ENCODE measurements around the gene GGNBP2.

GGNBP2 gene

GRCh38 chr17:36503456-36504155 lies 41.1 kb upstream of the GGNBP2 start:
- H3K4me3 ChIP-seq (ENCODE audit: low read depth, low read length), result no peak overlapping the region
- no peaks in the 10 kb centered on the region for H3K4me1 ChIP-seq
- no peak overlapping the region for H3K9ac ChIP-seq
- H3K36me3 ChIP-seq (ENCODE audit: control insufficient read depth, insufficient read depth, low read length), result no peaks in the 10 kb centered on the region
- no peaks in the 10 kb centered on the region for H3K9me3 ChIP-seq (ENCODE audit: control insufficient read depth, low read length)
- no peak overlapping the region for H3K4me2 ChIP-seq (ENCODE audit: low read length)
- H3K27me3 ChIP-seq (ENCODE audit: control insufficient read depth, insufficient read depth, low read length), result no peaks in the 10 kb centered on the region
- H3K27ac ChIP-seq, result no peak overlapping the region
- TF ChIP-seq, protein P1, sequence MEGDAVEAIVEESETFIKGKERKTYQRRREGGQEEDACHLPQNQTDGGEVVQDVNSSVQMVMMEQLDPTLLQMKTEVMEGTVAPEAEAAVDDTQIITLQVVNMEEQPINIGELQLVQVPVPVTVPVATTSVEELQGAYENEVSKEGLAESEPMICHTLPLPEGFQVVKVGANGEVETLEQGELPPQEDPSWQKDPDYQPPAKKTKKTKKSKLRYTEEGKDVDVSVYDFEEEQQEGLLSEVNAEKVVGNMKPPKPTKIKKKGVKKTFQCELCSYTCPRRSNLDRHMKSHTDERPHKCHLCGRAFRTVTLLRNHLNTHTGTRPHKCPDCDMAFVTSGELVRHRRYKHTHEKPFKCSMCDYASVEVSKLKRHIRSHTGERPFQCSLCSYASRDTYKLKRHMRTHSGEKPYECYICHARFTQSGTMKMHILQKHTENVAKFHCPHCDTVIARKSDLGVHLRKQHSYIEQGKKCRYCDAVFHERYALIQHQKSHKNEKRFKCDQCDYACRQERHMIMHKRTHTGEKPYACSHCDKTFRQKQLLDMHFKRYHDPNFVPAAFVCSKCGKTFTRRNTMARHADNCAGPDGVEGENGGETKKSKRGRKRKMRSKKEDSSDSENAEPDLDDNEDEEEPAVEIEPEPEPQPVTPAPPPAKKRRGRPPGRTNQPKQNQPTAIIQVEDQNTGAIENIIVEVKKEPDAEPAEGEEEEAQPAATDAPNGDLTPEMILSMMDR (IDR thresholded peaks at IDR 0.05), result no peak
- H2AFZ ChIP-seq, result no peak overlapping the region
- H3K79me2 ChIP-seq, result peaks cover 5% of the 10 kb centered on the region

- Histone ChIP-seq H3K4me3 (ENCODE audit: low read depth, low read length) (no peak overlapping the region), H3K79me2 (peaks cover 5% of the 10 kb centered on the region), H3K4me1 (no peaks in the 10 kb centered on the region), H3K4me2 (ENCODE audit: low read length) (no peak overlapping the region), H2AFZ (no peak overlapping the region), H3K36me3 (ENCODE audit: control insufficient read depth, insufficient read depth, low read length) (no peaks in the 10 kb centered on the region), H3K27me3 (ENCODE audit: control insufficient read depth, insufficient read depth, low read length) (no peaks in the 10 kb centered on the region), H3K27ac (no peak overlapping the region), H3K9me3 (ENCODE audit: control insufficient read depth, low read length) (no peaks in the 10 kb centered on the region), H3K9ac (no peak overlapping the region)
- TF ChIP-seq, protein P1 (IDR thresholded peaks at IDR 0.05), result no peak
Observed at GRCh38 chr17:36504156-36504545, 40.6 kb upstream of the GGNBP2 start.

GRCh38 chr17:36505171-36505570 lies 39.5 kb upstream of the GGNBP2 start:
- TF ChIP-seq, protein P1 (IDR thresholded peaks at IDR 0.05), result no peak
- H3K9me3 ChIP-seq (ENCODE audit: control insufficient read depth, low read length), result no peaks in the 10 kb centered on the region
- no peak overlapping the region for H3K27ac ChIP-seq
- no peaks in the 10 kb centered on the region for H3K36me3 ChIP-seq (ENCODE audit: control insufficient read depth, insufficient read depth, low read length)
- H3K4me2 ChIP-seq (ENCODE audit: low read length), result no peak overlapping the region
- H3K4me1 ChIP-seq, result no peaks in the 10 kb centered on the region
- H3K4me3 ChIP-seq (ENCODE audit: low read depth, low read length), result no peak overlapping the region
- H3K27me3 ChIP-seq (ENCODE audit: control insufficient read depth, insufficient read depth, low read length), result no peaks in the 10 kb centered on the region
- H2AFZ ChIP-seq, result no peak overlapping the region
- no peak overlapping the region for H3K9ac ChIP-seq
- peaks cover 5% of the 10 kb centered on the region for H3K79me2 ChIP-seq

DNA sequence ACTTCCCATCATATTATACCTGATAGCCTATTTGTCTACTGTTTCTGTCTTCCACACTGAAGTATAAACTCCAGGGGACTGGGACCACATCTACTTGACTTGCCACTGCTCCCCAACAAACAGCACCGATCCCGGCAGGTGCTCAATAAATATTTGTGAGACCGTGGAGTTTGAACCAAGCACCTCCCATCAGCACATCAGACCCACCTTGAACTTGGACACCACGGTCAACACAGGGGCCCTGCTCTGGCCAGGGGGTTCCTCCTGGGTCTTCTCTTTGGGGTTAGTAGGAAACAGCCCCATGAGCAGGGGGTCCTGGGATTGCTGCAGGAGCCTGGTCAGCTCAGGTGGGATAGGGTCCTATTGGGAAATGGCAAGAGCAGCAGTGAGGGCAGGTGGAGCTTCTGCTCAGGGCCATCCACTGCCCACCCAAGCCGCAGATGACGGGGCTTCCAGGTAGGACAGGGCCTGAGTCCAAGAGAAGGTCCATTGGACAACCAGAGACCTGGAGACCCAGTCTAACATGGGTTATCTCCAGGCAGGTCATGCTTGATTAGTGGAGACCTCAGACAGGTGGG lies 38.4 kb upstream of the GGNBP2 start:
- TF ChIP-seq, protein P1 (IDR thresholded peaks at IDR 0.05), result no peak
- H3K36me3 ChIP-seq (ENCODE audit: control insufficient read depth, insufficient read depth, low read length), result no peaks in the 10 kb centered on the region
- H3K4me3 ChIP-seq (ENCODE audit: low read depth, low read length), result no peak overlapping the region
- no peaks in the 10 kb centered on the region for H3K9me3 ChIP-seq (ENCODE audit: control insufficient read depth, low read length)
- H2AFZ ChIP-seq, result no peak overlapping the region
- H3K4me1 ChIP-seq, result no peaks in the 10 kb centered on the region
- H3K4me2 ChIP-seq (ENCODE audit: low read length), result no peak overlapping the region
- H3K27ac ChIP-seq, result no peak overlapping the region
- peaks cover 5% of the 10 kb centered on the region for H3K79me2 ChIP-seq
- no peaks in the 10 kb centered on the region for H3K27me3 ChIP-seq (ENCODE audit: control insufficient read depth, insufficient read depth, low read length)
- no peak overlapping the region for H3K9ac ChIP-seq

- H3K27ac ChIP-seq, result no peak overlapping the region
- H2AFZ ChIP-seq, result no peak overlapping the region
- TF ChIP-seq, protein P1 (IDR thresholded peaks at IDR 0.05), result no peak
- no peaks in the 10 kb centered on the region for H3K36me3 ChIP-seq (ENCODE audit: control insufficient read depth, insufficient read depth, low read length)
- H3K79me2 ChIP-seq, result peaks cover 5% of the 10 kb centered on the region
- H3K9ac ChIP-seq, result no peak overlapping the region
- H3K4me2 ChIP-seq (ENCODE audit: low read length), result no peak overlapping the region
- no peak overlapping the region for H3K4me3 ChIP-seq (ENCODE audit: low read depth, low read length)
- H3K4me1 ChIP-seq, result no peaks in the 10 kb centered on the region
- H3K9me3 ChIP-seq (ENCODE audit: control insufficient read depth, low read length), result no peaks in the 10 kb centered on the region
- H3K27me3 ChIP-seq (ENCODE audit: control insufficient read depth, insufficient read depth, low read length), result no peaks in the 10 kb centered on the region
Observed at GRCh38 chr17:36506831-36507230, 37.9 kb upstream of the GGNBP2 start.

Measured in parathyroid adenoma (tissue), 2 donors.